Limb (tissue), 2 donors: ENCODE measurements around the gene SLC27A4.
A peak's percentile ranks its signal among the peaks of the same experiment; 100 is the strongest.
"Not testable (repeated sequence)": the region's sequence is repeated elsewhere in the genome, so short reads cannot be mapped to it uniquely, and the experiment has no call there.

Source experiments
- DNase-seq, 2 donors: peaks; one replicate each; pipeline ENCODE4 v3.0.0-alpha.2; 2016; ENCODE audit errors: extremely low spot score in 2 of 2

The SLC27A4 gene

GRCh38 chr9:128323791-128324190 is 16.5 kb upstream of the SLC27A4 start:
- DNase-seq, result no peak

GRCh38 chr9:128324401-128324800 is 15.9 kb upstream of the SLC27A4 start:
- DNase-seq, result no peak

GRCh38 chr9:128325629-128326028 is 14.7 kb upstream of the SLC27A4 start:
- no peak for DNase-seq

GRCh38 chr9:128333451-128333869 is 6.9 kb upstream of the SLC27A4 start:
- DNase-seq, result no peak

GRCh38 chr9:128335161-128335560 is 5.2 kb upstream of the SLC27A4 start:
- no peak for DNase-seq

- DNase-seq, result no peak
These were observed 4.4 kb upstream of the SLC27A4 start for GRCh38 chr9:128335914-128336313.

- no peak for DNase-seq
These were observed 2.4 kb upstream of the SLC27A4 start for GRCh38 chr9:128337936-128338335.

- not testable (repeated sequence) for DNase-seq
These were observed 1.3 kb upstream of the SLC27A4 start for GRCh38 chr9:128338852-128339614.

GRCh38 chr9:128340691-128341434 is 536 bp downstream of the SLC27A4 start:
- DNase-seq, result no peak

- peak in 1 of 2 donors; percentile 58 for DNase-seq
These were observed 1.1 kb downstream of the SLC27A4 start for GRCh38 chr9:128341435-128341849.

GRCh38 chr9:128342971-128343680 is 2.8 kb downstream of the SLC27A4 start:
- DNase-seq, result no peak

GRCh38 chr9:128343855-128344254 is 3.5 kb downstream of the SLC27A4 start:
- no peak for DNase-seq

GRCh38 chr9:128344931-128345605 is 4.7 kb downstream of the SLC27A4 start:
- DNase-seq, result no peak

GRCh38 chr9:128349125-128349524 is 8.8 kb downstream of the SLC27A4 start:
- no peak for DNase-seq

GRCh38 chr9:128349772-128350171 is 9.4 kb downstream of the SLC27A4 start:
- DNase-seq, result no peak

- no peak for DNase-seq
These were observed 15.1 kb downstream of the SLC27A4 start for GRCh38 chr9:128355451-128355850.

- DNase-seq, result no peak
These were observed 17.8 kb downstream of the SLC27A4 start for GRCh38 chr9:128358090-128358489.

- no peak for DNase-seq
These were observed 18.5 kb downstream of the SLC27A4 start for GRCh38 chr9:128358861-128359260.

GRCh38 chr9:128360826-128361225 is 20.5 kb downstream of the SLC27A4 start:
- DNase-seq, result no peak

GRCh38 chr9:128361296-128361985 is 21.1 kb downstream of the SLC27A4 start:
- peak in 1 of 2 donors; percentile 51 for DNase-seq
